HCT116 (cell line): Measurements from ENCODE around the gene ZNF576.

ENCODE experiments used
- ATF3 ChIP-seq: IDR thresholded peaks from 2 replicates; pipeline ENCODE4 v1.6.1; 2012
- CEBPB ChIP-seq: IDR thresholded peaks from 2 replicates; pipeline ENCODE4 v1.6.1; 2012; ENCODE audit warnings: low read depth
- CTCF ChIP-seq, 3 experiments: fragments of 200-600 bp in 1 of 3; sonication (generic) in 1 of 3; IDR thresholded peaks in 2 of 3; conservative IDR thresholded peaks in 1 of 3; 2 replicates each; pipeline ENCODE4 v1.5.1; 2012 to 2017; ENCODE audit warnings: low read depth in 2 of 3, low read length in 2 of 3, antibody characterized with exemption in 1 of 3, borderline replicate concordance in 1 of 3, control low read depth in 1 of 3, mild to moderate bottlenecking in 1 of 3, mixed read lengths in 1 of 3, mixed run types in 1 of 3, moderate library complexity in 1 of 3; ENCODE audit not compliant: insufficient read depth in 1 of 3
- EZH2 ChIP-seq: fragments of 200-600 bp; sonication (generic); IDR thresholded peaks from 2 replicates; pipeline ENCODE4 v1.6.1; 2017; ENCODE audit warnings: antibody characterized with exemption, mixed run types
- EZH2phosphoT487 ChIP-seq: fragments of 200-600 bp; IDR thresholded peaks from 2 replicates; pipeline ENCODE4 v1.6.1; 2018; ENCODE audit warnings: antibody characterized with exemption, borderline replicate concordance
- JUND ChIP-seq: IDR thresholded peaks from 2 replicates; pipeline ENCODE4 v1.6.1; 2012
- MAX ChIP-seq: IDR thresholded peaks from 2 replicates; pipeline ENCODE4 v1.6.1; 2012
- POLR2A ChIP-seq: IDR thresholded peaks from 2 replicates; pipeline ENCODE4 v1.7.0; 2011; ENCODE audit warnings: borderline replicate concordance; ENCODE audit not compliant: insufficient read depth, insufficient read length; ENCODE audit errors: extremely low read depth
- POLR2AphosphoS5 ChIP-seq: IDR thresholded peaks from 2 replicates; pipeline ENCODE4 v1.6.1; 2011; ENCODE audit warnings: mild to moderate bottlenecking, low read depth, low read length, moderate library complexity
- SIN3A ChIP-seq: IDR thresholded peaks from 2 replicates; pipeline ENCODE4 v1.6.1; 2012; ENCODE audit warnings: low read depth
- YY1 ChIP-seq: IDR thresholded peaks from 2 replicates; pipeline ENCODE4 v1.6.1; 2011; ENCODE audit warnings: low read length, low read depth, moderate library complexity, mild to moderate bottlenecking; ENCODE audit not compliant: insufficient replicate concordance; ENCODE audit errors: extremely low read depth
- TF ChIP-seq, protein P1 (sequence below): IDR thresholded peaks from 2 replicates; pipeline ENCODE4 v1.6.1; 2012; ENCODE audit warnings: low read depth

GRCh38 chr19:43612374-43612773 is 16.0 kb downstream of the ZNF576 start:
- TF ChIP-seq POLR2A (no peak), CTCF (IDR thresholded peaks at IDR 0.05 in 2 of 3, conservative IDR thresholded peaks at IDR 0.05 in 1 of 3; ENCODE audit: borderline replicate concordance in 1 of 3, insufficient read depth in 1 of 3, low read depth in 2 of 3, low read length in 2 of 3) (no peak), CEBPB (no peak), POLR2AphosphoS5 (no peak), MAX (no peak), EZH2phosphoT487 (no peak), SIN3A (no peak), EZH2 (no peak), YY1 (no peak), ATF3 (no peak), JUND (no peak)
- TF ChIP-seq, protein P1, sequence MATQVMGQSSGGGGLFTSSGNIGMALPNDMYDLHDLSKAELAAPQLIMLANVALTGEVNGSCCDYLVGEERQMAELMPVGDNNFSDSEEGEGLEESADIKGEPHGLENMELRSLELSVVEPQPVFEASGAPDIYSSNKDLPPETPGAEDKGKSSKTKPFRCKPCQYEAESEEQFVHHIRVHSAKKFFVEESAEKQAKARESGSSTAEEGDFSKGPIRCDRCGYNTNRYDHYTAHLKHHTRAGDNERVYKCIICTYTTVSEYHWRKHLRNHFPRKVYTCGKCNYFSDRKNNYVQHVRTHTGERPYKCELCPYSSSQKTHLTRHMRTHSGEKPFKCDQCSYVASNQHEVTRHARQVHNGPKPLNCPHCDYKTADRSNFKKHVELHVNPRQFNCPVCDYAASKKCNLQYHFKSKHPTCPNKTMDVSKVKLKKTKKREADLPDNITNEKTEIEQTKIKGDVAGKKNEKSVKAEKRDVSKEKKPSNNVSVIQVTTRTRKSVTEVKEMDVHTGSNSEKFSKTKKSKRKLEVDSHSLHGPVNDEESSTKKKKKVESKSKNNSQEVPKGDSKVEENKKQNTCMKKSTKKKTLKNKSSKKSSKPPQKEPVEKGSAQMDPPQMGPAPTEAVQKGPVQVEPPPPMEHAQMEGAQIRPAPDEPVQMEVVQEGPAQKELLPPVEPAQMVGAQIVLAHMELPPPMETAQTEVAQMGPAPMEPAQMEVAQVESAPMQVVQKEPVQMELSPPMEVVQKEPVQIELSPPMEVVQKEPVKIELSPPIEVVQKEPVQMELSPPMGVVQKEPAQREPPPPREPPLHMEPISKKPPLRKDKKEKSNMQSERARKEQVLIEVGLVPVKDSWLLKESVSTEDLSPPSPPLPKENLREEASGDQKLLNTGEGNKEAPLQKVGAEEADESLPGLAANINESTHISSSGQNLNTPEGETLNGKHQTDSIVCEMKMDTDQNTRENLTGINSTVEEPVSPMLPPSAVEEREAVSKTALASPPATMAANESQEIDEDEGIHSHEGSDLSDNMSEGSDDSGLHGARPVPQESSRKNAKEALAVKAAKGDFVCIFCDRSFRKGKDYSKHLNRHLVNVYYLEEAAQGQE = no peak
